Mesenchymal stem cell (in vitro differentiated cells and primary cell): Measurements from ENCODE around the gene PIP.
"Not testable (repeated sequence)": the region's sequence is repeated elsewhere in the genome, so short reads cannot be mapped to it uniquely, and the experiment has no call there.

Experiments used
- DNase-seq: peaks from one replicate; pipeline ENCODE4 v3.0.0-alpha.2; 2013
- H2AFZ ChIP-seq: one replicate; pipeline ENCODE4 v1.6.1; 2013; ENCODE audit warnings: low read depth, mild to moderate bottlenecking, control low read depth, inconsistent platforms, low read length, moderate library complexity
- H2AK5ac ChIP-seq: 2 replicates; pipeline ENCODE4 v1.6.1; 2013; ENCODE audit warnings: low read length, moderate library complexity, mild to moderate bottlenecking, inconsistent platforms; ENCODE audit not compliant: severe bottlenecking
- H2BK120ac ChIP-seq: one replicate; pipeline ENCODE4 v1.6.1; 2013; ENCODE audit warnings: low read depth, mild to moderate bottlenecking, inconsistent platforms, low read length, moderate library complexity
- H2BK12ac ChIP-seq, 2 experiments: one replicate each; pipeline ENCODE4 v1.6.1; 2013; ENCODE audit warnings: inconsistent platforms in 2 of 2, low read length in 2 of 2, mild to moderate bottlenecking in 2 of 2, moderate library complexity in 2 of 2, control low read depth in 1 of 2
- H2BK15ac ChIP-seq: one replicate; pipeline ENCODE4 v1.6.1; 2013; ENCODE audit warnings: mild to moderate bottlenecking, low read depth, inconsistent platforms; ENCODE audit not compliant: poor library complexity, severe bottlenecking
- H2BK5ac ChIP-seq: 2 replicates; pipeline ENCODE4 v1.6.1; 2013; ENCODE audit warnings: low read depth, mild to moderate bottlenecking, low read length, control low read depth, inconsistent platforms; ENCODE audit not compliant: poor library complexity, severe bottlenecking
- H3K14ac ChIP-seq, 2 experiments: one replicate each; pipeline ENCODE4 v1.6.1; 2013; ENCODE audit warnings: inconsistent platforms in 2 of 2, low read length in 2 of 2, control low read depth in 1 of 2, mild to moderate bottlenecking in 1 of 2, moderate library complexity in 1 of 2
- H3K18ac ChIP-seq, 2 experiments: one replicate each; pipeline ENCODE4 v1.6.1; 2013; ENCODE audit warnings: inconsistent platforms in 2 of 2, low read length in 2 of 2, control low read depth in 1 of 2, low read depth in 1 of 2, mild to moderate bottlenecking in 1 of 2
- H3K23ac ChIP-seq, 2 experiments: one replicate each; pipeline ENCODE4 v1.6.1; 2013; ENCODE audit warnings: inconsistent platforms in 2 of 2, low read length in 2 of 2, mild to moderate bottlenecking in 2 of 2, moderate library complexity in 2 of 2, control low read depth in 1 of 2
- H3K27ac ChIP-seq: 2 replicates; pipeline ENCODE4 v1.5.1; 2013; ENCODE audit warnings: mild to moderate bottlenecking, moderate library complexity, low read length, control low read depth, inconsistent platforms; ENCODE audit not compliant: poor library complexity, severe bottlenecking
- H3K27me3 ChIP-seq, 2 experiments: 2 replicates each; pipeline versions ENCODE4 v1.6.1 to v1.7.0; 2013; ENCODE audit warnings: low read length in 2 of 2, mild to moderate bottlenecking in 2 of 2, moderate library complexity in 2 of 2, control low read depth in 1 of 2, inconsistent platforms in 1 of 2; ENCODE audit not compliant: control insufficient read depth in 1 of 2, insufficient read depth in 1 of 2
- H3K36me3 ChIP-seq, 2 experiments: 2 replicates each; pipeline versions ENCODE4 v1.6.1 to v1.7.0; 2013; ENCODE audit warnings: low read length in 2 of 2, control low read depth in 1 of 2, inconsistent platforms in 1 of 2, low read depth in 1 of 2, mild to moderate bottlenecking in 1 of 2; ENCODE audit not compliant: insufficient read depth in 2 of 2, control insufficient read depth in 1 of 2
- H3K4ac ChIP-seq, 2 experiments: one replicate each; pipeline ENCODE4 v1.6.1; 2013; ENCODE audit warnings: inconsistent platforms in 2 of 2, low read length in 2 of 2, mild to moderate bottlenecking in 2 of 2, moderate library complexity in 2 of 2, control low read depth in 1 of 2, low read depth in 1 of 2
- H3K4me1 ChIP-seq: 2 replicates; pipeline ENCODE4 v1.6.1; 2013; ENCODE audit warnings: low read depth, low read length, control low read depth; ENCODE audit not compliant: control insufficient read depth, insufficient read depth
- H3K4me2 ChIP-seq: 2 replicates; pipeline ENCODE4 v1.6.1; 2013; ENCODE audit warnings: low read length, mild to moderate bottlenecking, inconsistent platforms; ENCODE audit not compliant: poor library complexity, severe bottlenecking
- H3K4me3 ChIP-seq, 2 experiments: 2 replicates each; pipeline versions ENCODE4 v1.5.1 to v1.7.0; 2013; ENCODE audit warnings: low read length in 2 of 2, mild to moderate bottlenecking in 2 of 2, control low read depth in 1 of 2, low read depth in 1 of 2; ENCODE audit not compliant: insufficient read depth in 1 of 2
- H3K79me1 ChIP-seq: replicated peaks from 2 replicates; pipeline ENCODE4 v1.6.1; 2013; ENCODE audit warnings: mild to moderate bottlenecking, control low read depth, low read length, inconsistent platforms; ENCODE audit not compliant: poor library complexity, severe bottlenecking
- H3K9ac ChIP-seq: 2 replicates; pipeline ENCODE4 v1.7.0; 2013; ENCODE audit warnings: mild to moderate bottlenecking, low read length, moderate library complexity
- H3K9me3 ChIP-seq: 2 replicates; pipeline ENCODE4 v1.7.0; 2013; ENCODE audit warnings: mild to moderate bottlenecking, low read length; ENCODE audit not compliant: control insufficient read depth
- H4K8ac ChIP-seq: one replicate; pipeline ENCODE4 v1.6.1; 2013; ENCODE audit warnings: inconsistent platforms, mild to moderate bottlenecking, low read length, moderate library complexity
- H4K91ac ChIP-seq: one replicate; pipeline ENCODE4 v1.6.1; 2013; ENCODE audit warnings: mild to moderate bottlenecking, low read length, inconsistent platforms
- WGBS: methylation state at CpG from one replicate; pipeline ENCODE4 v1.1.7; 2013; ENCODE audit warnings: mixed read lengths; 5-methylcytosine and 5-hydroxymethylcytosine counted together

PIP gene

GRCh38 chr7:143180771-143181170 lies 48.9 kb downstream of the PIP start:
- H2BK12ac ChIP-seq, H4K91ac ChIP-seq, H2BK120ac ChIP-seq, DNase-seq, H3K14ac ChIP-seq, H2AK5ac ChIP-seq, H3K27me3 ChIP-seq, H3K4me2 ChIP-seq, H3K23ac ChIP-seq, H3K4me3 ChIP-seq, H2AFZ ChIP-seq, H3K27ac ChIP-seq, H2BK15ac ChIP-seq, H3K9ac ChIP-seq, H3K36me3 ChIP-seq, H3K79me1 ChIP-seq, H2BK5ac ChIP-seq, H3K18ac ChIP-seq, H3K4me1 ChIP-seq, H3K4ac ChIP-seq, H4K8ac ChIP-seq: not testable (repeated sequence)
- WGBS, result 100% methylated on average over 2 of the region's 4 CpGs
- peaks cover 14% of the 10 kb centered on the region for H3K9me3 ChIP-seq

DNA sequence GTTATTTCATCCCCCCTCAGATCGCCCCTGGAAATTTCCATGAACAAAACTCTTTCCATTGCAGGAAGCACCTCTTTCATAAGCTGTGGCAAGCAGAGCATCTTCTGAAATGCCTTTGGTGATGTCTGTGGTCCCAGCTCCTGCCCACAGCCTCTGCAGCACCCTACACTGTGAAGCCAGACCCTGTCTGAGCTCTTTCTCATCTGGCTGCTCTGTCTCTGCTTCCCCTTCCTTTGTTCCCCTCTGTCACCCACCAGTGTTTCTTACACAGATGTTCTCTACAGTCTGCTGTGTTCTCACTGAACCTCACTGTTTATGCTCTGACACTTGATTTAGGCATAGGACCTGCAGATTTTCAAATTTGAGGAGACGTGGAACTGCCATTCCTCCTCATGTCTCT lies 49.5 kb downstream of the PIP start:
- Histone ChIP-seq H2AK5ac (no peak overlapping the region), H3K9ac (no peak overlapping the region), H3K9me3 (peaks cover 14% of the 10 kb centered on the region), H4K91ac (no peak overlapping the region), H3K36me3 (no peaks in the 10 kb centered on the region), H2BK12ac (no peak overlapping the region), H2AFZ (no peak overlapping the region), H3K14ac (no peak overlapping the region), H3K4me3 (no peak overlapping the region), H2BK120ac (no peak overlapping the region), H3K27ac (no peak overlapping the region), H2BK5ac (no peak overlapping the region), H3K4me2 (no peak overlapping the region), H3K79me1 (no peaks in the 10 kb centered on the region), H3K4me1 (no peaks in the 10 kb centered on the region), H3K23ac (no peak overlapping the region), H3K27me3 (peaks cover 0 to 3% of the 10 kb centered on the region in 2 experiments), H4K8ac (no peak overlapping the region), H3K18ac (no peak overlapping the region), H3K4ac (no peak overlapping the region), H2BK15ac (no peak overlapping the region)
- no peak for DNase-seq
- 68% methylated on average over 2 of the region's 2 CpGs for WGBS

DNA sequence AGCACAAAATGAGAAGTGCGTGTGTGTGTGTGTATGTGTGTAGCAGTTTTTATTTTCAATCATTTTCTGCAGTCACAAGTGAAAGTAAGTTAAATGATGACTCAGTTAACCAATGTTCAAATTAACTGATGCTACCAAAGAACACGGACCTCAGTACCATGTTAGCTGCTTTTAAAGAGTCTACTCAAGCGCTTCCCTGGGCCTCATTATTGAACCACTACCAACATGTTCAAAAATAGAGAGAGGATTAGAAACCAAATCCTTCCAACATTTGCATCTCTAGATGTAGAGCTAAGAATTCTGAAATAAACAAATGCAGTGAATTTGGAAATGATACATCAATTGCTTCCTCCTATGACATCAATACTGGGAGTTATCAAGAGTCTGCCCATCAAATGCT lies 51.1 kb downstream of the PIP start, which contains the start of gene TAS2R39:
TSS of gene TAS2R39 (plus strand) at position 396 of the 400 bp plus-strand sequence. CDS start at position 396, 0 bp downstream.
- Histone ChIP-seq H3K4me3 (no peak within 1 kb of the TSS), H2BK12ac (no peak within 1 kb of the TSS), H3K9me3 (peaks cover 7% of the 10 kb centered on the region), H3K36me3 (no peaks in the 10 kb centered on the region), H2AK5ac (no peak within 1 kb of the TSS), H2BK120ac (no peak within 1 kb of the TSS), H4K8ac (no peak within 1 kb of the TSS), H3K23ac (no peak within 1 kb of the TSS), H3K14ac (no peak within 1 kb of the TSS), H2BK15ac (no peak within 1 kb of the TSS), H3K4me2 (no peak within 1 kb of the TSS), H3K9ac (no peak within 1 kb of the TSS), H3K4ac (no peak within 1 kb of the TSS), H3K18ac (no peak within 1 kb of the TSS), H4K91ac (no peak within 1 kb of the TSS), H2BK5ac (no peak within 1 kb of the TSS), H3K27ac (no peak within 1 kb of the TSS), H3K79me1 (no peaks in the 10 kb centered on the region), H2AFZ (no peak within 1 kb of the TSS), H3K27me3 (peaks cover 0 to 3% of the 10 kb centered on the region in 2 experiments), H3K4me1 (no peaks in the 10 kb centered on the region)
- DNase-seq, result no peak
- WGBS, result 71% methylated on average over 2 of the region's 3 CpGs

DNA sequence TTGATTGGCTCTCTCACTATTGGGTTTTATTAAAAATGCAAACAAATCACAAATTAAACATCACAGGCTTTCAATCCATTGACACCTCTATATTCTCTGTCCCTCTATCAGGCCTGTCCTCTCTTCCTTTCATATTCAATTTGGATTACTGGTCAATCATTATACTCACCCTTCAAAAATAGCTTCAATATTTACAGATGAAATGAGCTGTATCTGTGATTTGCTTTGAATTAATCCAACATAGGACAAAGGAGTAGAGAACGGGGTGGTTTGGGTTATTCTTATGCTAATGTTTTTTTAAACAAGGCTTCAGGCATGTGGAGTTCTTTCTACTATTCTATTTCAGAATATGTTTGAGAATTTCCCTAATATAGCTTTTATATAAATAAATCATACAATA lies 53.7 kb downstream of the PIP start:
- no peak for DNase-seq
- Histone ChIP-seq H3K4ac (no peak overlapping the region), H2AK5ac (no peak overlapping the region), H2BK12ac (no peak overlapping the region), H3K23ac (no peak overlapping the region), H2AFZ (no peak overlapping the region), H2BK5ac (no peak overlapping the region), H3K27ac (no peak overlapping the region), H3K79me1 (no peaks in the 10 kb centered on the region), H3K9ac (no peak overlapping the region), H3K9me3 (no peaks in the 10 kb centered on the region), H2BK120ac (no peak overlapping the region), H3K18ac (no peak overlapping the region), H4K91ac (no peak overlapping the region), H3K27me3 (peaks cover 3 to 8% of the 10 kb centered on the region in 2 experiments), H4K8ac (no peak overlapping the region), H2BK15ac (no peak overlapping the region), H3K4me1 (no peaks in the 10 kb centered on the region), H3K4me2 (no peak overlapping the region), H3K4me3 (no peak overlapping the region), H3K36me3 (no peaks in the 10 kb centered on the region), H3K14ac (no peak overlapping the region)
- 0% methylated on average over 1 of the region's 1 CpG for WGBS
